Measurements from ENCODE around the gene APMAP.

The APMAP gene

DNA sequence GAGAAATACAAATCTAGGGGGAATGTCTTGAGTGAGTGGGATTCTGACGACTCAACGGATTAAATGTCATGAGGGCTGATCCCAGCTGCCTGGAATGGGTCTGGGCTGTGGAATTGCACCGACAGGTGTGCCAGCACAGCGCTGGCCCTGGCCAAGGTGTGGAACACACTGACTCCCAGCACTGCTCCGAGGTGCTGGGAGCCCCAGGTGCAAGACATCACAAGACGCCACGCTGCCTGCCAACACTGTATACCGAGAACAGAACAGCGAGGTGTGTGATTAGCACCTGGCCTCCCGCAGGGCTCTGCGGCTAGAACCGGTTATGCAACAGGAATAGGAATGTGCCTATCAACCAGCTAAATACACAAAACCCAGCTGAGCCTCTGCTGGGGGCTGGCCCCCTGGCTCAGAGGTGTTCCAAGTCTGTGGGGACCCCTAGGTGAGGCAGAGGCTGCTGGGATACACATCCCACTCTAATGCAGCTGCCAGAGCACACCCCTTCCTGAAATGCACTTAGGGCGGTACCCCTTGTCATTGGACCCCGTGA is 24.8 kb upstream of the APMAP start:
- Histone ChIP-seq H3K27me3 (no peaks in the 10 kb centered on the region), H3K9ac (no peak overlapping the region), H3K9me3 (no peaks in the 10 kb centered on the region), H3K36me3 (peaks cover 76% of the 10 kb centered on the region), H3K4me2 (no peak overlapping the region), H3K4me1 (peaks cover 47% of the 10 kb centered on the region), H3K4me3 (no peak overlapping the region), H4K20me1 (peaks cover 81% of the 10 kb centered on the region), H3K27ac (no peak overlapping the region)
- no peak for TF ChIP-seq Cebpa-rat (IDR thresholded peaks at IDR 0.05)

DNA sequence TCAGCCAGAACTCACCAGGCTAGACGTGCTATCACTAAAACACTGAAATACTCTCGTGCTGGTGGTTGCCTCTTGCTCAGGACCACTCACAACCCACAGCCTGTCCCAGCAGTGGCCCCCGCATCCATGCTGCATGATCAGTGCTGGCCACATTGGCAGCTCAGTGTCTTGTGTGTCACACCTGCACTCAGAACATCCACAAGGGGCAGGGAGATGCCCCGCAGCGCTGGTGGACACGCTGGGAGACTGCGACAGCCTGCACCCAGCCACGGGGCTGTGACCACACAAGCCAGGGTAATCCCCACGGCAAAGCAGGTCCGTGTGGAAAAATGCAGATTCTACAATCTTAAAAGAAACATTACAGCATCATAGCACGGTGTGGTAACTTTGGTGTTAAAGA is 23.9 kb upstream of the APMAP start:
- Histone ChIP-seq H3K36me3 (peaks cover 77% of the 10 kb centered on the region), H3K4me3 (no peak overlapping the region)
- no peak for TF ChIP-seq Cebpa-rat (IDR thresholded peaks at IDR 0.05)

DNA sequence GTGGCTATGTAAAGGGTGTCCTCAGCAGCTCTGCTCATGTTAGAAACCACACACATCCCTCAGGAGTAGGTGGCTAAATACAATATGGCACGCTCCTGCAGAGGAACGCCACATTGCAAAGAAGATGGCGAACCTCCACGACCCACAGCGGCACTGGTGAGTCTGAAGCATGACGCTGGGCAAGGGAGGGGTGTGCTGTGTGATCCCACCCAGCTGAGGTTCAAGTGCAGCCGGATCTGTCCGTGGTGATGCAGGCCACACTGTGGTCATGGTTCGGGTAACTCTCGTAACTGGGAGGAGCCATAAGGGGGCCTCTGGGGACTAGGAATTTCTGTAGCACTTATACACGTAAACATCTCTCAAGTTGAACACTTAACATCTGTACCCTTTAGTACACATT is 23.4 kb upstream of the APMAP start:
- peak overlapping the region; percentile 73 for H3K4me2 ChIP-seq

More for the DNA sequence above, 23.9 kb upstream of the APMAP start:
- H3K4me1 ChIP-seq, result peaks cover 47% of the 10 kb centered on the region
- H4K20me1 ChIP-seq, result peaks cover 78% of the 10 kb centered on the region
- H3K9ac ChIP-seq, result no peak overlapping the region
- H3K27ac ChIP-seq, result no peak overlapping the region
- H3K4me2 ChIP-seq, result peak overlapping the region; percentile 73
- no peaks in the 10 kb centered on the region for H3K9me3 ChIP-seq
- H3K27me3 ChIP-seq, result no peaks in the 10 kb centered on the region

DNA sequence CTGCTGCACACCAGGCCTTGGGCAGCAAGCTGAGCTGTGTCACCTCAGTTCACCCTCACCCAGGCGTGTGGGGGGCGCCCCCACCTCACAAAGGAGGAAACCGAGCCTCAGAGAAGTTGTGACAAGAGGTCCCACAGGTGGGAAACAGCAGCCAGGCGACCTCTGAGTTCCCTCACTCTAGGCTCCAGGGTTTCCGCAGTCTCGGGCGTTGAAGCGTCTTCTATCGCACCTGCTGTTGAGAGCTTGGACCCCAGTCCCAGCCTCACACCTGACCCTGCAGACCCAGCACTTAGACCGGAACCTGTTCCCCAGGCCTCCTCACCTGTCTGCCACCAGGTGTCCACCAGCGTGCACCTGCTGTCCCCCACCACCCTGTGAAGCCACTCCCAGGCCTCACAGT is 22.3 kb upstream of the APMAP start:
- Histone ChIP-seq H3K36me3 (peaks cover 77% of the 10 kb centered on the region), H3K4me1 (peaks cover 51% of the 10 kb centered on the region), H3K4me2 (peak overlapping the region; percentile 73), H3K4me3 (no peak overlapping the region), H3K27ac (no peak overlapping the region), H3K9ac (no peak overlapping the region), H3K27me3 (no peaks in the 10 kb centered on the region), H3K9me3 (no peaks in the 10 kb centered on the region), H4K20me1 (peaks cover 65% of the 10 kb centered on the region)
- TF ChIP-seq Cebpa-rat (IDR thresholded peaks at IDR 0.05), result no peak

More for the DNA sequence above, 23.4 kb upstream of the APMAP start:
- Histone ChIP-seq H3K9me3 (no peaks in the 10 kb centered on the region), H3K27me3 (no peaks in the 10 kb centered on the region), H3K9ac (no peak overlapping the region), H3K36me3 (peaks cover 77% of the 10 kb centered on the region), H4K20me1 (peaks cover 75% of the 10 kb centered on the region), H3K4me3 (no peak overlapping the region), H3K27ac (no peak overlapping the region), H3K4me1 (peaks cover 47% of the 10 kb centered on the region)
- TF ChIP-seq Cebpa-rat (IDR thresholded peaks at IDR 0.05), result no peak

DNA sequence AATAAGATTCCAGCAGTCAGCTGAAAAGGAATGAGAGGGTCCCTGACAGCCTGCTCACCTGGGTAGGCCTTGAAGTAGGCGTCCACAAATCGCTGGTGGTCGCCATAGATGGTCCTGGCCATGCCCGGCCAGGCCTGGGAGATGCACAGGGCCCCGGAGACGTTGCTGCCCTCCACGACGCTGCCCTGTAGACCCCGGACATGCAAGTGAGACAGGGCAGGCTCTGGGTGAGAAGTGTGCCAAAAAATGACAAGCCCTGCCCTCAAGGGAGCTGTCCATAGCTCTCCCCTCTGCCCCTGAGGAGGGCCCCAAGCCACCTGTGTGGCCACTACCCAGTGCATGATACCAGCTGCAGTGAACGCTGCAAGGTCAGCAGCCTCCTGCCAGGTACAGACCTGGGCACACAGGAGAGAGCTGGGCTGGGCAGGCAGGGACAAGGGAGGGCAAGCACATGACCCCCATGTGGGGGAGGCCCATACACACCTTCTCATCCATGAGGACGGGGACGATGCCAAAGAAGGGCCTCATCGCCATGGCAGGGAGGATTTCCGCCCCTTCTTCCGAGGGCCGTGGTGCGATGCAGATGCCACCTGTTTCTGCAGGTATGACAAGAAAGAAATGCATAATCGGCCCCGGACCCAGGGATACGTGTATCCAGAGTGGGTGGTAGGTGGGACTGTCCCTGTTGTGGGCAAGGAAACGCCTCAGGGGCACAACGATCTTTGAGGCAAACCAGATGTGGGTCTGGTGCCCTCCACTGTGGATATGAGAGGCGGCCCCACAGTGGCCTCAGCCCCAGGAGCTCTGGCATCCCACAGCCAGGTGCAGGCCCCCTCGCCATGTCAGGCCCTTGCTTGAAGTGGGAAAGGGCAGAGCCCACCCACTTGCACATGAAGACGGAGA is 21.2 kb upstream of the APMAP start:
- Histone ChIP-seq H3K27ac (no peak overlapping the region), H3K27me3 (no peaks in the 10 kb centered on the region), H3K4me1 (peaks cover 45% of the 10 kb centered on the region), H3K9ac (no peak overlapping the region), H3K4me3 (no peak overlapping the region), H3K4me2 (peak overlapping the region; percentile 73), H3K36me3 (peaks cover 78% of the 10 kb centered on the region), H3K9me3 (no peaks in the 10 kb centered on the region), H4K20me1 (peaks cover 54% of the 10 kb centered on the region)
- TF ChIP-seq Cebpa-rat (IDR thresholded peaks at IDR 0.05), result no peak

DNA sequence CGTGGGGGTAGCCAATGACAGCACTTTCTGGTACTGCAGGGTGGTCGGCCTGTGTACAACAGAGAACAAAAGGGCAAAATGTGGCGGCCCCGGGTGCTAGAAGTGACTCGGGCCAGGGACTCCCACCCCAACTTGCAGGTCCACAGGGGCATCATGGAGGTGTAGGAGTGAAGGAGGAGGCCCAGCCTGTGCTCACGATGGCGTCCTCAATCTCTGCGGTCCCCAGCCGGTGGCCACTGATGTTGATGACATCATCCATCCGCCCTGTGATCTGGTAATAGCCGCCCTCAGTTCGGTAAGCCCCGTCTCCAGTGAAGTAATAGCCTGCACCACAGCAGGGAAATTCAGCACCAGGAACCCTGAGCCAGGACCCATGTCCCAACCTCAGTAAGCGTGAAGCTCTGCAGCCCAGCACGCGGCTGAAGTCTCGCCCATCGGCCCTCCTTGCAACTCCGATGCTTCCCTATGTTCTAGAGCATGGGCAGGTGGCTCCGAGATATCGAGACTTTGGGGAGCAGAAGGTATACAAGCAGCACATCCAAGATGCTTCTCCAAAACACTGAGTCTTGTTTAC is 20.2 kb upstream of the APMAP start:
- Histone ChIP-seq H3K27me3 (no peaks in the 10 kb centered on the region), H3K4me3 (no peak overlapping the region)
- TF ChIP-seq Cebpa-rat (IDR thresholded peaks at IDR 0.05), result no peak

DNA sequence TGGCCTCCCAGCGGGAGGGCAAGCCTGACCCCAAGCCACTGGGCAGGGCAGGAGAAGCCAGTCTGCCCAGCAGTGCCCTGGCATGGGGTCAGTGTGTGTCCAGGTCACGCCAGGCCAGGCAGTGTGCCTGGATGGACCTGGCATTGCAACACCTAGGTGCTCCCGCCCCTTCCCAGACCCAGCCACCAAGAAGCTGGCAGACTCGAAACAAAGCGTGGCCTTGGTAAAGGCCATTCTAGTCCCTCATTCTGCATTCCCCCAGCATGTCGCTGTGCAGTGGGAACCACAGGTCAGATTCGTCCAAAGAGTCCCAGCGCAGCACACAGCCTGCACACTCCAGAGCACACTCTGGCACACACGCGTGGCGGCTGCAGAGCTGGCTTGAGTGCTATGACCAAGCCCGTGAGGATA is 19.3 kb upstream of the APMAP start:
- Histone ChIP-seq H3K9ac (no peak overlapping the region), H3K36me3 (peaks cover 82% of the 10 kb centered on the region), H3K4me3 (no peak overlapping the region), H4K20me1 (peaks cover 35% of the 10 kb centered on the region), H3K4me1 (peaks cover 43% of the 10 kb centered on the region), H3K27me3 (no peaks in the 10 kb centered on the region), H3K4me2 (no peak overlapping the region), H3K27ac (no peak overlapping the region), H3K9me3 (no peaks in the 10 kb centered on the region)
- TF ChIP-seq Cebpa-rat (IDR thresholded peaks at IDR 0.05), result no peak

More for the DNA sequence above, 20.2 kb upstream of the APMAP start:
- H3K27ac ChIP-seq, result no peak overlapping the region
- H3K36me3 ChIP-seq, result peaks cover 81% of the 10 kb centered on the region
- H3K9ac ChIP-seq, result no peak overlapping the region
- H3K4me2 ChIP-seq, result no peak overlapping the region
- H3K4me1 ChIP-seq, result peaks cover 44% of the 10 kb centered on the region
- H3K9me3 ChIP-seq, result no peaks in the 10 kb centered on the region
- H4K20me1 ChIP-seq, result peaks cover 44% of the 10 kb centered on the region

DNA sequence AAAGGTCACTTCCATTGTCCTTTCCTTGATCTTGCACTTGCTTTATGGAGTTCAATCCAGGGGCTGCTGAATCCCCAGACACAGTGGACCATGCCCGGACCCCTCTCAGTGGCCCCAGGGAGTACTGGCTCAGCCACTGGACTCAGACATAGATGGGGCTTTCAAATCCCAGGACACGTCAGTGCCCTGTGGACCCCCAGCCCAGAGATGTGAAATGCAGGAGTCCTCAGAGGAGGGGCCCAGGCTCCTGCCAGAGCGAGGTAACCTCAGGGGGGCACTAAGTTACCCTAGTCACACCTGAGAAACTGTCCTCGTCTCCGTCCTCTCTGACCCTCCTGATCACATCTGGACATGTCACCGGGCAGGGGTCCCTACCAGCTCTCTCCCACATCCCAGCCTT is 18.7 kb upstream of the APMAP start:
- H3K4me3 ChIP-seq, result no peak overlapping the region
- no peak for TF ChIP-seq Cebpa-rat (IDR thresholded peaks at IDR 0.05)
- H3K9ac ChIP-seq, result no peak overlapping the region
- no peaks in the 10 kb centered on the region for H3K9me3 ChIP-seq
- H4K20me1 ChIP-seq, result peaks cover 30% of the 10 kb centered on the region
- no peak overlapping the region for H3K27ac ChIP-seq
- H3K36me3 ChIP-seq, result peaks cover 88% of the 10 kb centered on the region
- H3K4me2 ChIP-seq, result no peak overlapping the region
- no peaks in the 10 kb centered on the region for H3K27me3 ChIP-seq
- H3K4me1 ChIP-seq, result peaks cover 37% of the 10 kb centered on the region

DNA sequence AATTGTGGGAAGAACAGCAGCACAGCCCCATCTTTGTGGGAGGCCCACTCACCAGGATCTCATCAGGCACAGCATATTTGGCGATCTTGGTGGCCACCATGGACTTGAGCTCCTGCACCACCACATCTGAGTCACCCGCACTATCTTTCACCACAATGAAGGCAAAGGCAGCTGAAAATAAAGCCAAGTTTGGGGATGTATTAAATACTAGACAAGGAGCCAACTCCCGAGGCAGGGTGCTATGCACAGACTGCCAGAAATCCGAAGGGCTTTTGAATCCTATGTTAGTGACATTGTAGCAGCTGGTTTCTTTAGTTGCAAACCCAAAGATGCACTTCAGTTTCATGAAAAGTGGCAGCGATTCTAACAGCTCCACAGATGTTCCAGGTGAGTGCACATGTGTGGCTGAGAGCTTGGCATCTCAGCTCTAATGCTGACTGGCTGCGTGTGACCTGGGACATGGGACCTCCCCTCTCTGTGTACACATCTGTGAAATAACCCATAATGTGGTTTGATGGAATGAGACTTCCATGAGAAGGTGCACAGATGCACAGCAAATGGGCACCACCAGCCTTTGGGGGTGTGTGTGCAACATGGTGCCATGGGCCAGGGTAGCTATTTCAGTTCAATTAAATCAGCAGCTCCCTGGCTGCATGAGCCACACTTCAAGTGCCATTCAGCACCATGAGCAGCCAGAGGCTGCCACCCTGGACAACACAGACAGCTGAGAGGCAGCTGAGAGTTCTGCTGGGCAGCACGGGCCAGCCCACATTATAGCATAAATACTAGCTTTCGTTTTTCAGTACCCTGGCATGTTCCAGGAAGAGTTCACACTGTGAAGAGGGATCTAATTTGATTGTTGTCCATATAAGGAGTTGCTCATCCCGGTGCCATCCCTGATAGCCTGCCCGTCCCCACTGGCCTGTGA is 16.9 kb upstream of the APMAP start:
- no peak for TF ChIP-seq Cebpa-rat (IDR thresholded peaks at IDR 0.05)
- H3K36me3 ChIP-seq, result peaks cover 97% of the 10 kb centered on the region
- H3K4me2 ChIP-seq, result peak overlapping the region; percentile 13; the same call in 1 of the 2 replicates
- H4K20me1 ChIP-seq, result peaks cover 18% of the 10 kb centered on the region; the same call in 1 of the 2 replicates
- no peak overlapping the region for H3K27ac ChIP-seq
- H3K4me1 ChIP-seq, result peaks cover 20% of the 10 kb centered on the region
- H3K9me3 ChIP-seq, result no peaks in the 10 kb centered on the region
- no peak overlapping the region for H3K9ac ChIP-seq
- no peak overlapping the region for H3K4me3 ChIP-seq
- H3K27me3 ChIP-seq, result no peaks in the 10 kb centered on the region

All from BLaER1 (cell line).